KBM-7 (cell line): Measurements from ENCODE around the gene TEX14.

ENCODE experiments used
- DNase-seq: peaks from one replicate; pipeline ENCODE4 v3.0.0-alpha.2; 2015
- in situ Hi-C: fragments of 300-500 bp; cut with MboI; formaldehyde crosslinking; loops from 2 replicates; pipeline ENCODE4 v1.14.3; 2020; ENCODE audit warnings: low sequenced_read_pairs, low pct_unique_long_range_greater_than_20kb, mixed read lengths

TEX14 gene

GRCh38 chr17:58516644-58517377 is 175.0 kb downstream of the TEX14 start:
- in situ Hi-C loops, result no loop called here

GRCh38 chr17:58515286-58515685 is 176.6 kb downstream of the TEX14 start:
- in situ Hi-C loops, result no loop called here

More at GRCh38 chr17:58516644-58517377, 175.0 kb downstream of the TEX14 start:
- DNase-seq, result no peak

GRCh38 chr17:58514770-58515157 is 177.1 kb downstream of the TEX14 start:
- no peak for DNase-seq
- in situ Hi-C loops, result no loop called here

More at GRCh38 chr17:58515286-58515685, 176.6 kb downstream of the TEX14 start:
- DNase-seq, result no peak

- DNase-seq, result peak; percentile 79
- in situ Hi-C loops, result no loop called here
These were observed 177.7 kb downstream of the TEX14 start, which contains the start of gene MTMR4 for GRCh38 chr17:58513965-58514769. Gene MTMR4 (minus strand): TSS chr17:58514638. CDS start chr17:58514407, 231 bp downstream.

GRCh38 chr17:58513267-58513964 is 178.4 kb downstream of the TEX14 start:
- no peak for DNase-seq
- in situ Hi-C loops, result no loop called here

- no peak for DNase-seq
- in situ Hi-C loops, result no loop called here
These were observed 181.8 kb downstream of the TEX14 start for GRCh38 chr17:58510075-58510474.

GRCh38 chr17:58508341-58509067 is 183.3 kb downstream of the TEX14 start:
- DNase-seq, result no peak
- in situ Hi-C loops, result no loop called here

GRCh38 chr17:58507123-58507634 is 184.7 kb downstream of the TEX14 start:
- in situ Hi-C loops, result no loop called here
- no peak for DNase-seq
